GM12878 (cell line): Measurements from ENCODE around the gene ARMC8. TPM values are rescaled to one million over a fixed set of nuclear protein-coding genes. Genes with fewer than 3 reads are reported as not detected.

ENCODE experiments used
- ATAC-seq: fragments of 200-7000 bp; cut with Tn5 transposase; 3 replicates; pipeline ENCODE4 v1.9.1; 2020; ENCODE audit warnings: mild to moderate bottlenecking, moderate library complexity
- BruUV-seq: library from RNA; stranded (reverse); fragments of 400-500 nt; replicated peaks from 2 replicates; lab custom pipeline; 2021; lab: Mats Ljungman, UMichigan
- CTCF ChIA-PET: fragments of 300-600 bp; sonication (Branson Sonifier 250); formaldehyde crosslinking; extraction: SDS; loops from one replicate; lab custom pipeline; 2021; ENCODE audit warnings: inconsistent platforms; lab: Yijun Ruan, JAX
- POLR2A ChIA-PET: fragments of 350-600 bp; formaldehyde crosslinking; extraction: SDS; loops from one replicate; lab custom pipeline; 2021; ENCODE audit warnings: inconsistent platforms; lab: Charles Lee
- RAD21 ChIA-PET: fragments of 300-600 bp; sonication (Branson Sonifier 250); formaldehyde crosslinking; loops from one replicate; lab custom pipeline; 2023; ENCODE audit warnings: antibody characterized with exemption; ENCODE audit not compliant: unreplicated experiment; lab: Charles Lee
- SMC1A ChIA-PET: fragments of 300-600 bp; sonication (Branson Sonifier 250); formaldehyde crosslinking; loops from one replicate; lab custom pipeline; 2023; ENCODE audit not compliant: unreplicated experiment, uncharacterized antibody; lab: Charles Lee
- DNase-seq: peaks from one replicate; pipeline ENCODE4 v3.0.0-alpha.2; 2011; ENCODE audit warnings: low read depth, low spot score
- FAIRE-seq: peaks from 3 replicates; lab custom pipeline; 2011; peaks lifted over from hg19 to GRCh38; lab: Jason Lieb, UNC
- H2AFZ ChIP-seq: 2 replicates; pipeline ENCODE4 v1.6.0; 2011; ENCODE audit warnings: low read depth, low read length, control low read depth; ENCODE audit not compliant: control insufficient read depth
- H3K27ac ChIP-seq: 2 replicates; pipeline ENCODE4 v1.5.1; 2011; ENCODE audit warnings: control low read depth; ENCODE audit not compliant: control insufficient read depth, insufficient read depth
- H3K27me3 ChIP-seq, 2 experiments: replicated peaks in 1 of 2; 2 replicates each; pipeline versions ENCODE4 v1.6.0 to v1.6.1; 2011; ENCODE audit warnings: low read length in 1 of 2; ENCODE audit not compliant: control insufficient read depth in 2 of 2, insufficient read depth in 2 of 2
- H3K36me3 ChIP-seq, 2 experiments: 2 replicates each; pipeline ENCODE4 v1.5.1; 2011; ENCODE audit warnings: low read length in 1 of 2; ENCODE audit not compliant: control insufficient read depth in 2 of 2, insufficient read depth in 2 of 2
- H3K4me1 ChIP-seq: 2 replicates; pipeline ENCODE4 v1.6.1; 2011; ENCODE audit warnings: mild to moderate bottlenecking, low read length, moderate library complexity, mixed read lengths; ENCODE audit not compliant: control insufficient read depth, insufficient read depth
- H3K4me2 ChIP-seq: 2 replicates; pipeline ENCODE4 v1.6.0; 2011; ENCODE audit warnings: control low read depth; ENCODE audit not compliant: control insufficient read depth, insufficient read depth
- H3K4me3 ChIP-seq: fragments of 200-600 bp; sonication (generic); 2 replicates; pipeline ENCODE4 v1.5.1; 2016
- H3K79me2 ChIP-seq: 2 replicates; pipeline ENCODE4 v1.6.0; 2011; ENCODE audit warnings: low read length; ENCODE audit not compliant: control insufficient read depth, insufficient read depth
- H3K9ac ChIP-seq: 2 replicates; pipeline ENCODE4 v1.8.0; 2011; ENCODE audit warnings: low read length, control low read depth, mixed read lengths; ENCODE audit not compliant: control insufficient read depth, insufficient read depth
- H3K9me3 ChIP-seq: replicated peaks from 3 replicates; pipeline ENCODE4 v1.5.1; 2011; ENCODE audit warnings: mild to moderate bottlenecking, low read length; ENCODE audit not compliant: control insufficient read depth, insufficient read depth
- H4K20me1 ChIP-seq: 2 replicates; pipeline ENCODE4 v1.6.0; 2011; ENCODE audit not compliant: control insufficient read depth, insufficient read depth
- ELK1 ChIP-seq: IDR thresholded peaks from 2 replicates; pipeline ENCODE4 v1.6.1; 2012; ENCODE audit warnings: low read depth, low read length, improper control_type of control experiment
- HDAC2 ChIP-seq: fragments of 200-600 bp; sonication (generic); IDR thresholded peaks from 2 replicates; pipeline ENCODE4 v1.6.1; 2017
- IRF4 ChIP-seq: IDR thresholded peaks from 2 replicates; pipeline ENCODE4 v1.6.1; 2011; ENCODE audit warnings: low read depth, low read length
- KDM1A ChIP-seq: fragments of 200-600 bp; sonication (generic); IDR thresholded peaks from 2 replicates; pipeline ENCODE4 v1.6.1; 2016; ENCODE audit warnings: borderline replicate concordance
- NFXL1 ChIP-seq: fragments of 450-650 bp; IDR thresholded peaks from 2 replicates; pipeline ENCODE4 v1.6.1; 2017; ENCODE audit warnings: antibody characterized with exemption, mild to moderate bottlenecking, borderline replicate concordance
- ZNF207 ChIP-seq: fragments of 450-650 bp; IDR thresholded peaks from 2 replicates; pipeline ENCODE4 v1.6.1; 2014; ENCODE audit warnings: antibody characterized with exemption, mild to moderate bottlenecking, borderline replicate concordance
- WGBS: methylation state at CpG from one replicate; pipeline ENCODE4 v1.1.6; 2016; ENCODE audit warnings: low lambda C conversion rate; ENCODE audit not compliant: insufficient replicate concordance, insufficient coverage; ENCODE audit errors: missing lambda C conversion rate; 5-methylcytosine and 5-hydroxymethylcytosine counted together
- in situ Hi-C: fragments of 300-500 bp; cut with MboI; formaldehyde crosslinking; loops from 9 replicates; pipeline ENCODE4 v1.14.3; 2018; ENCODE audit warnings: mixed read lengths
- intact Hi-C: fragments of 100-400 bp; cut with micrococcal nuclease; formaldehyde crosslinking; loops from one replicate; pipeline ENCODE4 v1.14.2; 2022; ENCODE audit not compliant: unreplicated experiment
- polyA plus RNA-seq, 11 experiments: library from polyadenylated mRNA; depleted of rRNA in 4 of 11; unstranded in 6 of 11; stranded (reverse) in 5 of 11; fragments of >200 nt; fragmentation: Nextera tagmentation in 4 of 11; fragmentation: Illumina TruSeq in 1 of 11; extraction: Ambion mirVana in 4 of 11; extraction: Trizol in 1 of 11; gene quantifications; 1 replicate in 1 of 11; 2 replicates in 10 of 11; pipeline versions ENCODE4 v1.2.1 to v1.2.3, GENCODE V29; 2011 to 2016; ENCODE audit warnings: inconsistent platforms in 2 of 11, missing spikeins in 2 of 11, low read depth in 1 of 11
- total RNA-seq, 4 experiments: library from RNA; depleted of rRNA in 3 of 4; stranded (reverse); fragments of >200 nt in 3 of 4; fragmentation: Illumina TruSeq in 1 of 4; extraction: Trizol in 1 of 4; gene quantifications; 2 replicates each; pipeline versions ENCODE4 v1.2.1 to v1.2.3, GENCODE V29; 2013 to 2021
- TF ChIP-seq, protein P1 (sequence below): IDR thresholded peaks from 2 replicates; pipeline ENCODE4 v1.6.1; 2011; ENCODE audit warnings: mild to moderate bottlenecking, low read depth, low read length, moderate library complexity; ENCODE audit not compliant: insufficient replicate concordance

The ARMC8 gene
- total and polyA plus RNA-seq, 10 of the 15 experiments (the other 5 are each of a cell fraction or from before 2014, with no cell fraction given): 29.8 to 93.4 (median 45.3) TPM

- Histone ChIP-seq H3K4me2 (no peak overlapping the region), H2AFZ (no peak overlapping the region), H3K4me3 (no peak overlapping the region), H3K27ac (no peak overlapping the region), H3K27me3 (no peaks in the 10 kb centered on the region), H3K79me2 (no peaks in the 10 kb centered on the region), H3K36me3 (no peaks in the 10 kb centered on the region), H3K9ac (no peak overlapping the region), H3K9me3 (no peaks in the 10 kb centered on the region), H4K20me1 (no peaks in the 10 kb centered on the region), H3K4me1 (peaks cover 3% of the 10 kb centered on the region; the same call in 1 of the 2 replicates)
- ChIA-PET SMC1A (interaction anchor here (1.0 kb wide), 1 partner anchor 49 kb away, joined by 3 read pairs; no protein-coding TSS in a partner anchor), CTCF (interaction anchor here (0.8 to 1.1 kb wide), 2 partner anchors 8 to 9 kb away, joined by 3 to 4 read pairs; no protein-coding TSS in a partner anchor), RAD21 (no interaction called here), POLR2A (no interaction called here)
- FAIRE-seq (no peak), DNase-seq (no peak), ATAC-seq (no peak)
- no TSS peak for BruUV-seq
- WGBS: 98% methylated on average over 2 of the region's 2 CpGs
- TF ChIP-seq ELK1 (no peak), NFXL1 (no peak)
- TF ChIP-seq, protein P1, sequence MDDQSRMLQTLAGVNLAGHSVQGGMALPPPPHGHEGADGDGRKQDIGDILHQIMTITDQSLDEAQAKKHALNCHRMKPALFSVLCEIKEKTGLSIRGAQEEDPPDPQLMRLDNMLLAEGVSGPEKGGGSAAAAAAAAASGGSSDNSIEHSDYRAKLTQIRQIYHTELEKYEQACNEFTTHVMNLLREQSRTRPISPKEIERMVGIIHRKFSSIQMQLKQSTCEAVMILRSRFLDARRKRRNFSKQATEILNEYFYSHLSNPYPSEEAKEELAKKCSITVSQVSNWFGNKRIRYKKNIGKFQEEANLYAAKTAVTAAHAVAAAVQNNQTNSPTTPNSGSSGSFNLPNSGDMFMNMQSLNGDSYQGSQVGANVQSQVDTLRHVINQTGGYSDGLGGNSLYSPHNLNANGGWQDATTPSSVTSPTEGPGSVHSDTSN: no peak
- intact Hi-C loops: no loop called here
- in situ Hi-C loops: no loop called here
These were observed 76.0 kb downstream of the ARMC8 start for GRCh38 chr3:138263104-138263503.

DNA sequence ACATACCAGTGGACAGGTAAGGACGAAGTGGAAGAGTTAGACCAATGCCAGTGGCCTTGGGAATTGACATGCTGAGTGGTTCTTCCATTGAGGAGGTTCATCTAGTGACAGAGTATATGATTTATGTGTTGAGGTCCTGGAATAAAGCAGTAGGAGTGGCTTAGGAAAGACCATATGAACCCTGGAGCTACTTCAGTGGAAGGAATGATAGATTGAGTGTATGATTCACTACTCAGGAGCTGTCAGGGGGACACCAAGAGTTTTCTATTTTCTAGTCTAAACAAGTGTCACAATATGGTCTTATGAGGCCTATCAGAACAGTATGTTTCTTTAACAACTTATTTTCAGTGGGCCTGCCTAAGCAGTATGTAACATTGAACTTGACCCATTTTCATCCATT, 78.6 kb downstream of the ARMC8 start:
- ChIA-PET POLR2A (no interaction called here), CTCF (interaction anchor here (0.5 kb wide), 1 partner anchor 556 kb away, joined by 3 read pairs; no protein-coding TSS in a partner anchor), RAD21 (no interaction called here), SMC1A (no interaction called here)
- Histone ChIP-seq H3K27ac (no peak overlapping the region), H3K4me1 (peaks cover 4% of the 10 kb centered on the region), H3K36me3 (no peaks in the 10 kb centered on the region), H3K27me3 (no peaks in the 10 kb centered on the region), H4K20me1 (no peaks in the 10 kb centered on the region), H3K9ac (no peak overlapping the region), H3K4me3 (no peak overlapping the region), H3K9me3 (no peaks in the 10 kb centered on the region), H3K79me2 (no peaks in the 10 kb centered on the region), H3K4me2 (no peak overlapping the region), H2AFZ (no peak overlapping the region)
- no TSS peak for BruUV-seq
- no peak for FAIRE-seq
- no peak for DNase-seq
- ATAC-seq: no peak
- no peak for TF ChIP-seq ZNF207
- TF ChIP-seq KDM1A: no peak
- TF ChIP-seq HDAC2: no peak
- TF ChIP-seq IRF4: no peak
- 95% methylated on average over 1 of the region's 1 CpG for WGBS
- in situ Hi-C loops: no loop called here
- intact Hi-C loops: no loop called here
